ENCODE results near the gene AVL9. TPM values are rescaled to one million over a fixed set of nuclear protein-coding genes. Genes with fewer than 3 reads are reported as not detected.
"Not testable (repeated sequence)": the region's sequence is repeated elsewhere in the genome, so short reads cannot be mapped to it uniquely, and the experiment has no call there.

Gene AVL9
- polyA plus RNA-seq: 9.5 TPM

- peaks cover 13 to 19% (median 18%) of the 10 kb centered on the region in 3 donors for H3K4me1 Mint-ChIP-seq
- peak within 1 kb of the TSS; percentile 84 to 99 (median 96) for H3K4me3 Mint-ChIP-seq
- no peaks in the 10 kb centered on the region for H3K27me3 Mint-ChIP-seq
- peaks cover 6% of the 10 kb centered on the region for H3K36me3 Mint-ChIP-seq
- no peaks in the 10 kb centered on the region for H3K9me3 Mint-ChIP-seq
- H3K27ac Mint-ChIP-seq: peak within 1 kb of the TSS; percentile 91 to 97 (median 94)
Observed at GRCh38 chr7:32495298-32496051, at the start of gene AVL9. TSS of gene AVL9 (plus strand) at chr7:32495489. CDS start at chr7:32495710, 221 bp downstream.

GRCh38 chr7:32447218-32447617 lies 48.1 kb upstream of the AVL9 start:
- no peaks in the 10 kb centered on the region for H3K4me1 Mint-ChIP-seq
- H3K9me3 Mint-ChIP-seq: peaks cover 0 to 19% (median 5%) of the 10 kb centered on the region in 3 donors
- peaks cover under 1% of the 10 kb centered on the region for H3K27me3 Mint-ChIP-seq
- H3K4me3 Mint-ChIP-seq: no peak overlapping the region
- H3K36me3 Mint-ChIP-seq: no peaks in the 10 kb centered on the region
- peak overlapping the region in 1 of 3 donors; percentile 45 for H3K27ac Mint-ChIP-seq

- Mint-ChIP-seq H3K4me1 (no peaks in the 10 kb centered on the region), H3K27me3 (peaks cover 12% of the 10 kb centered on the region), H3K4me3 (no peak overlapping the region), H3K27ac (no peak overlapping the region), H3K36me3 (peaks cover 1% of the 10 kb centered on the region), H3K9me3 (peaks cover 2 to 4% (median 2%) of the 10 kb centered on the region in 3 donors)
Observed at GRCh38 chr7:32453341-32454011, 41.8 kb upstream of the AVL9 start.

- Mint-ChIP-seq H3K4me1 (no peaks in the 10 kb centered on the region), H3K27ac (no peak overlapping the region), H3K27me3 (peaks cover 10% of the 10 kb centered on the region), H3K4me3 (no peak overlapping the region), H3K9me3 (peaks cover 0 to 2% (median 2%) of the 10 kb centered on the region in 3 donors), H3K36me3 (peaks cover 1% of the 10 kb centered on the region)
Observed at GRCh38 chr7:32458025-32458424, 37.3 kb upstream of the AVL9 start.

- Mint-ChIP-seq H3K27me3 (peaks cover 10% of the 10 kb centered on the region), H3K27ac (no peak overlapping the region), H3K4me3 (no peak overlapping the region), H3K9me3 (peaks cover 0 to 2% (median 2%) of the 10 kb centered on the region in 3 donors), H3K4me1 (no peaks in the 10 kb centered on the region), H3K36me3 (peaks cover 1% of the 10 kb centered on the region)
Observed at GRCh38 chr7:32459788-32460187, 35.5 kb upstream of the AVL9 start.

- Mint-ChIP-seq H3K4me1 (no peaks in the 10 kb centered on the region), H3K4me3 (no peak overlapping the region), H3K9me3 (peaks cover 0 to 2% (median 2%) of the 10 kb centered on the region in 3 donors), H3K36me3 (peaks cover 1% of the 10 kb centered on the region), H3K27me3 (peaks cover 7% of the 10 kb centered on the region), H3K27ac (no peak overlapping the region)
Observed at GRCh38 chr7:32461484-32461883, 33.8 kb upstream of the AVL9 start.

- Mint-ChIP-seq H3K4me1 (no peaks in the 10 kb centered on the region), H3K9me3 (peaks cover 0 to 2% (median 0%) of the 10 kb centered on the region in 3 donors), H3K4me3 (no peak overlapping the region), H3K27me3 (peaks cover 2% of the 10 kb centered on the region), H3K27ac (no peak overlapping the region), H3K36me3 (no peaks in the 10 kb centered on the region)
Observed at GRCh38 chr7:32462451-32462850, 32.8 kb upstream of the AVL9 start.

- Mint-ChIP-seq H3K36me3 (no peaks in the 10 kb centered on the region), H3K9me3 (peaks cover 0 to 2% (median 0%) of the 10 kb centered on the region in 3 donors), H3K4me1 (no peaks in the 10 kb centered on the region), H3K4me3 (no peak overlapping the region), H3K27ac (peak overlapping the region in 1 of 3 donors; percentile 61), H3K27me3 (peaks cover 2% of the 10 kb centered on the region)
Observed at GRCh38 chr7:32462977-32463376, 32.3 kb upstream of the AVL9 start.

GRCh38 chr7:32464641-32465416 lies 30.5 kb upstream of the AVL9 start:
- not testable (repeated sequence) for H3K36me3 Mint-ChIP-seq, H3K4me3 Mint-ChIP-seq, H3K27ac Mint-ChIP-seq, H3K9me3 Mint-ChIP-seq, H3K4me1 Mint-ChIP-seq, H3K27me3 Mint-ChIP-seq

- not testable (repeated sequence) for H3K36me3 Mint-ChIP-seq, H3K9me3 Mint-ChIP-seq, H3K4me1 Mint-ChIP-seq, H3K27me3 Mint-ChIP-seq, H3K27ac Mint-ChIP-seq, H3K4me3 Mint-ChIP-seq
Observed at GRCh38 chr7:32470004-32470403, 25.3 kb upstream of the AVL9 start.

- Mint-ChIP-seq H3K36me3 (no peaks in the 10 kb centered on the region), H3K4me3 (no peak overlapping the region), H3K27ac (no peak overlapping the region), H3K9me3 (no peaks in the 10 kb centered on the region), H3K27me3 (no peaks in the 10 kb centered on the region), H3K4me1 (peaks cover 0 to 3% (median 2%) of the 10 kb centered on the region in 3 donors)
Observed at GRCh38 chr7:32470871-32471270, 24.4 kb upstream of the AVL9 start.

GRCh38 chr7:32472015-32472414 lies 23.3 kb upstream of the AVL9 start:
- Mint-ChIP-seq H3K4me1 (peaks cover 0 to 3% (median 2%) of the 10 kb centered on the region in 3 donors), H3K4me3 (no peak overlapping the region), H3K9me3 (no peaks in the 10 kb centered on the region), H3K27me3 (no peaks in the 10 kb centered on the region), H3K27ac (no peak overlapping the region), H3K36me3 (no peaks in the 10 kb centered on the region)

- H3K4me3 Mint-ChIP-seq: no peak overlapping the region
- H3K4me1 Mint-ChIP-seq: peaks cover 0 to 3% (median 2%) of the 10 kb centered on the region in 3 donors
- no peaks in the 10 kb centered on the region for H3K9me3 Mint-ChIP-seq
- H3K27ac Mint-ChIP-seq: no peak overlapping the region
- H3K27me3 Mint-ChIP-seq: no peaks in the 10 kb centered on the region
- H3K36me3 Mint-ChIP-seq: no peaks in the 10 kb centered on the region
Observed at GRCh38 chr7:32474008-32474407, 21.3 kb upstream of the AVL9 start.

- Mint-ChIP-seq H3K4me1 (peaks cover 0 to 2% (median under 1%) of the 10 kb centered on the region in 3 donors), H3K27me3 (peaks cover 5% of the 10 kb centered on the region), H3K27ac (no peak overlapping the region), H3K4me3 (no peak overlapping the region), H3K36me3 (no peaks in the 10 kb centered on the region), H3K9me3 (no peaks in the 10 kb centered on the region)
Observed at GRCh38 chr7:32476816-32477648, 18.3 kb upstream of the AVL9 start.

All from IgD-negative memory B cell (primary cell).